OCI-LY1 (cell line): ENCODE measurements around the gene PTP4A2.

Experiments used
- EZH2 ChIP-seq: fragments of 200-600 bp; sonication (generic), shearing (Covaris generic); IDR thresholded peaks from 2 replicates; pipeline ENCODE4 v1.8.0; 2017; ENCODE audit warnings: borderline replicate concordance, mixed run types, mild to moderate bottlenecking, antibody characterized with exemption, low read length, moderate library complexity, mixed read lengths
- TF ChIP-seq, protein P1 (sequence below): fragments of 200-600 bp; sonication (generic), shearing (Covaris generic); IDR thresholded peaks from 2 replicates; pipeline ENCODE4 v1.5.1; 2017; ENCODE audit warnings: mild to moderate bottlenecking, antibody characterized with exemption, low read length, moderate library complexity, mixed read lengths

DNA sequence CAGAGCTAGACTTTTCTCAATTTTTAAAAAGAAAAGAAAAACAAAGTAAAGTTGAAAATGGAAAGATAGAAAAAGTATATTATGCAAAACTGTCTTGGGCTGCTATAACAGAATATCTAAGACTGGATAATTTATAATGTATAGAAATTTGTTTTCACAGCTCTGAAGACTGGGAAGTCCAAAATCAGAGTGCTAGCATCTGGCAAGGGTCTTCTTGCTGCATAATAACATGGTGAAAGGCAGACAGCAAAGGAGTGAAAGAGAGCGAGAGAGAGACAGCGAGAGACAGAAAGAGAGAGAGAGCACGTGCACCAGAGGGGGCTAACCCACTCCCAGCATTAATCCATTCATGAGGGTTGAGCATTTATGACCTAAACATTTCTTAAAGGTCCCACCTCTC, 63.2 kb downstream of the PTP4A2 start:
- TF ChIP-seq, protein P1, sequence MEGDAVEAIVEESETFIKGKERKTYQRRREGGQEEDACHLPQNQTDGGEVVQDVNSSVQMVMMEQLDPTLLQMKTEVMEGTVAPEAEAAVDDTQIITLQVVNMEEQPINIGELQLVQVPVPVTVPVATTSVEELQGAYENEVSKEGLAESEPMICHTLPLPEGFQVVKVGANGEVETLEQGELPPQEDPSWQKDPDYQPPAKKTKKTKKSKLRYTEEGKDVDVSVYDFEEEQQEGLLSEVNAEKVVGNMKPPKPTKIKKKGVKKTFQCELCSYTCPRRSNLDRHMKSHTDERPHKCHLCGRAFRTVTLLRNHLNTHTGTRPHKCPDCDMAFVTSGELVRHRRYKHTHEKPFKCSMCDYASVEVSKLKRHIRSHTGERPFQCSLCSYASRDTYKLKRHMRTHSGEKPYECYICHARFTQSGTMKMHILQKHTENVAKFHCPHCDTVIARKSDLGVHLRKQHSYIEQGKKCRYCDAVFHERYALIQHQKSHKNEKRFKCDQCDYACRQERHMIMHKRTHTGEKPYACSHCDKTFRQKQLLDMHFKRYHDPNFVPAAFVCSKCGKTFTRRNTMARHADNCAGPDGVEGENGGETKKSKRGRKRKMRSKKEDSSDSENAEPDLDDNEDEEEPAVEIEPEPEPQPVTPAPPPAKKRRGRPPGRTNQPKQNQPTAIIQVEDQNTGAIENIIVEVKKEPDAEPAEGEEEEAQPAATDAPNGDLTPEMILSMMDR = no peak
- TF ChIP-seq EZH2 = no peak
